H1 (cell line): ENCODE measurements around the gene TRPV2. TPM values are rescaled to one million over a fixed set of nuclear protein-coding genes. Genes with fewer than 3 reads are reported as not detected.
"Not testable (repeated sequence)": the region's sequence is repeated elsewhere in the genome, so short reads cannot be mapped to it uniquely, and the experiment has no call there.

ENCODE experiments used
- CTCF ChIA-PET: fragments of 300-600 bp; sonication (Branson Sonifier 250); formaldehyde crosslinking; loops from one replicate; lab custom pipeline; 2021; ENCODE audit not compliant: partially characterized antibody; lab: Charles Lee
- POLR2A ChIA-PET: fragments of 300-600 bp; sonication (Branson Sonifier 250); formaldehyde crosslinking; loops from one replicate; lab custom pipeline; 2021; ENCODE audit warnings: inconsistent platforms; ENCODE audit not compliant: partially characterized antibody; lab: Charles Lee
- DNase-seq, 2 experiments: peaks; one replicate each; pipeline versions ENCODE4 v3.0.0 to v3.0.0-alpha.2; 2010 to 2022; ENCODE audit warnings: low spot score in 2 of 2, low read depth in 1 of 2, mixed read lengths in 1 of 2
- FAIRE-seq: peaks from 2 replicates; lab custom pipeline; 2011; peaks lifted over from hg19 to GRCh38; lab: Jason Lieb, UNC
- H2AFZ ChIP-seq: 2 replicates; pipeline ENCODE4 v1.8.1; 2012; ENCODE audit warnings: low read length, inconsistent platforms
- H2AK5ac ChIP-seq: 2 replicates; pipeline ENCODE4 v1.6.1; 2013; ENCODE audit warnings: low read depth, low read length
- H2BK120ac ChIP-seq: replicated peaks from 2 replicates; pipeline ENCODE3; 2013; ENCODE audit warnings: low read depth, low read length, inconsistent platforms
- H2BK12ac ChIP-seq: 2 replicates; pipeline ENCODE4 v1.6.1; 2013; ENCODE audit warnings: low read depth, low read length
- H2BK15ac ChIP-seq: 2 replicates; pipeline ENCODE4 v1.6.1; 2013; ENCODE audit warnings: low read length
- H2BK20ac ChIP-seq: 2 replicates; pipeline ENCODE4 v1.6.1; 2013; ENCODE audit warnings: low read length
- H2BK5ac ChIP-seq: 2 replicates; pipeline ENCODE4 v1.6.1; 2013; ENCODE audit warnings: low read depth, low read length
- H3K14ac ChIP-seq: 2 replicates; pipeline ENCODE4 v1.6.1; 2013; ENCODE audit warnings: inconsistent platforms; ENCODE audit not compliant: insufficient read length
- H3K18ac ChIP-seq: 2 replicates; pipeline ENCODE4 v1.6.1; 2013; ENCODE audit warnings: low read length; ENCODE audit errors: extremely low read depth
- H3K23ac ChIP-seq: 2 replicates; pipeline ENCODE4 v1.6.1; 2013; ENCODE audit warnings: inconsistent platforms; ENCODE audit not compliant: insufficient read length
- H3K23me2 ChIP-seq: 2 replicates; pipeline ENCODE4 v1.6.1; 2013; ENCODE audit warnings: low read depth, low read length
- H3K27ac ChIP-seq: 2 replicates; pipeline ENCODE4 v1.6.1; 2011; ENCODE audit warnings: low read depth, low read length, inconsistent platforms
- H3K27me3 ChIP-seq, 4 experiments: replicated peaks in 1 of 4; 1 replicate in 1 of 4; 2 replicates in 3 of 4; pipeline versions ENCODE4 v1.6.1 to v1.8.1; 2011 to 2013; ENCODE audit warnings: low read length in 3 of 4, mild to moderate bottlenecking in 3 of 4, inconsistent platforms in 2 of 4, mixed read lengths in 2 of 4, moderate library complexity in 1 of 4; ENCODE audit not compliant: control insufficient read depth in 3 of 4, insufficient read depth in 3 of 4; ENCODE audit errors: extremely low read depth in 1 of 4
- H3K36me3 ChIP-seq, 4 experiments: 2 replicates each; pipeline versions ENCODE4 v1.6.1 to v1.8.1; 2011 to 2013; ENCODE audit warnings: mild to moderate bottlenecking in 4 of 4, low read length in 3 of 4, moderate library complexity in 2 of 4, control low read depth in 1 of 4, inconsistent platforms in 1 of 4; ENCODE audit not compliant: insufficient read depth in 4 of 4, control insufficient read depth in 2 of 4
- H3K4ac ChIP-seq: replicated peaks from 2 replicates; pipeline ENCODE3; 2013; ENCODE audit warnings: low read length, low read depth, mixed read lengths, inconsistent platforms; ENCODE audit not compliant: insufficient read length
- H3K4me1 ChIP-seq, 4 experiments: replicated peaks in 1 of 4; 1 replicate in 1 of 4; 2 replicates in 3 of 4; pipeline versions ENCODE4 v1.6.1 to v1.8.1; 2011 to 2013; ENCODE audit warnings: low read length in 3 of 4, inconsistent platforms in 2 of 4, mixed read lengths in 1 of 4; ENCODE audit not compliant: insufficient read depth in 4 of 4, control insufficient read depth in 3 of 4
- H3K4me2 ChIP-seq, 2 experiments: 2 replicates each; pipeline versions ENCODE4 v1.6.1 to v1.8.1; 2011 to 2013; ENCODE audit warnings: low read depth in 2 of 2, low read length in 2 of 2, control low read depth in 1 of 2, inconsistent platforms in 1 of 2, mild to moderate bottlenecking in 1 of 2; ENCODE audit not compliant: insufficient read depth in 1 of 2
- H3K4me3 ChIP-seq, 4 experiments: fragments of 200-600, 300-600 bp in 1 of 4; sonication (generic), shearing (Covaris generic), sonication (Bioruptor Twin) in 1 of 4; 2 replicates each; pipeline versions ENCODE4 v1.5.1 to v1.8.1; 2011 to 2016; ENCODE audit warnings: low read length in 4 of 4, low read depth in 3 of 4, control low read depth in 2 of 4, inconsistent platforms in 2 of 4, mild to moderate bottlenecking in 2 of 4, mixed read lengths in 1 of 4, moderate library complexity in 1 of 4; ENCODE audit not compliant: insufficient read depth in 2 of 4; ENCODE audit errors: extremely low read depth in 1 of 4
- H3K56ac ChIP-seq: replicated peaks from 2 replicates; pipeline ENCODE3; 2013; ENCODE audit warnings: low read depth, mild to moderate bottlenecking, mixed read lengths, low read length, inconsistent platforms; ENCODE audit not compliant: insufficient read length
- H3K79me1 ChIP-seq: 2 replicates; pipeline ENCODE4 v1.6.1; 2013; ENCODE audit warnings: low read depth, low read length, control low read depth
- H3K79me2 ChIP-seq, 2 experiments: 2 replicates each; pipeline versions ENCODE4 v1.6.1 to v1.8.1; 2012 to 2013; ENCODE audit warnings: low read length in 2 of 2, mild to moderate bottlenecking in 2 of 2, inconsistent platforms in 1 of 2; ENCODE audit not compliant: insufficient read depth in 2 of 2, control insufficient read depth in 1 of 2
- H3K9ac ChIP-seq, 4 experiments: replicated peaks in 1 of 4; 1 replicate in 1 of 4; 2 replicates in 3 of 4; pipeline versions ENCODE4 v1.6.1 to v1.8.1; 2011 to 2013; ENCODE audit warnings: low read depth in 3 of 4, low read length in 3 of 4, control low read depth in 2 of 4, mild to moderate bottlenecking in 2 of 4, moderate library complexity in 2 of 4, inconsistent platforms in 1 of 4; ENCODE audit errors: extremely low read depth in 1 of 4
- H3K9me3 ChIP-seq, 2 experiments: 2 replicates each; pipeline versions ENCODE4 v1.6.1 to v1.8.1; 2012 to 2013; ENCODE audit warnings: mild to moderate bottlenecking in 2 of 2, moderate library complexity in 2 of 2, control low read depth in 1 of 2, inconsistent platforms in 1 of 2, low read depth in 1 of 2, low read length in 1 of 2, mixed read lengths in 1 of 2; ENCODE audit not compliant: insufficient read depth in 2 of 2
- H4K20me1 ChIP-seq, 2 experiments: replicated peaks in 1 of 2; 2 replicates each; pipeline versions ENCODE3 to v1.8.1; 2011 to 2013; ENCODE audit warnings: inconsistent platforms in 2 of 2, low read length in 2 of 2, mild to moderate bottlenecking in 1 of 2; ENCODE audit not compliant: insufficient read depth in 2 of 2, control insufficient read depth in 1 of 2
- H4K5ac ChIP-seq: 2 replicates; pipeline ENCODE4 v1.6.1; 2013; ENCODE audit warnings: low read length, low read depth, mixed read lengths, inconsistent platforms; ENCODE audit not compliant: insufficient read length
- H4K8ac ChIP-seq: 2 replicates; pipeline ENCODE4 v1.8.0; 2013; ENCODE audit warnings: mild to moderate bottlenecking, moderate library complexity, low read length, inconsistent platforms; ENCODE audit not compliant: insufficient read depth; ENCODE audit errors: extremely low read depth
- H4K91ac ChIP-seq: replicated peaks from 2 replicates; pipeline ENCODE3; 2013; ENCODE audit warnings: low read length, mixed read lengths, inconsistent platforms; ENCODE audit not compliant: insufficient read length
- WGBS, 2 experiments: shearing (Covaris generic) in 1 of 2; methylation state at CpG; one replicate each; pipeline versions ENCODE4 v1.1.6 to v1.1.7; 2013 to 2015; ENCODE audit warnings: low lambda C conversion rate in 2 of 2, mixed read lengths in 2 of 2, inconsistent platforms in 1 of 2, low coverage in 1 of 2, missing lambda C conversion rate in 1 of 2; ENCODE audit not compliant: insufficient replicate concordance in 2 of 2, insufficient coverage in 1 of 2, insufficient read length in 1 of 2; ENCODE audit errors: extremely low coverage in 1 of 2, missing lambda C conversion rate in 1 of 2; 5-methylcytosine and 5-hydroxymethylcytosine counted together
- polyA plus RNA-seq, 7 experiments: library from polyadenylated mRNA; depleted of rRNA in 3 of 7; stranded (reverse) in 5 of 7; unstranded in 2 of 7; fragments of >200 nt in 5 of 7; fragments of 200-250 nt in 2 of 7; gene quantifications; 1 replicate in 5 of 7; 2 replicates in 1 of 7; 4 replicates in 1 of 7; pipeline versions ENCODE4 v1.2.1 to v1.2.3, GENCODE V29; 2011 to 2013; ENCODE audit warnings: missing spikeins in 2 of 7, mixed read lengths in 2 of 7
- total RNA-seq: library from RNA; stranded (reverse); fragmentation: NEBNext Ultra II Directional; extraction: Animal tissue kit (Norgen Biotek cat#: 25700); gene quantifications from 2 replicates; pipeline ENCODE4 v1.2.1, GENCODE V29; 2021

The TRPV2 gene
- total and polyA plus RNA-seq, 2 of the 8 experiments (the other 6 are each of a cell fraction or from before 2014, with no cell fraction given) = 1.7 to 2.1 TPM

DNA sequence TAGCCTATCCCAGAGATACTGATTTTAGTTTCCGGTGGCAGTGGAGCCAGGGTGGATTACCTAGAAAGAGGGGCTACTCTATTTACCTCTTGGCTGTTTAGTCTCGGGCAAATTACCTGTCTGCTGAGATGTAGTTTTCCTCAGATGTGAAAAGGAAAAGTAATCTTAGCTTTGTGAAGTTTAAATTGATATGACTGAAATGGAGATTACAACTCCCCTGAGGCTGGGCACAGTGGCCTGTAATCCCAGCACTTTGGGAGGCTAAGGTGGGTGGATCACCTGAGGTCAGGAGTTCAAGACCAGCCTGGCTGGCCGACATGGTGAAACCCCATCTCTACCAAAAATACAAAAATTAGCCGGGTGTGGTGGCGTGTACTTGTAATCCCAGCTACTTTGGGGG is 25.0 kb downstream of the TRPV2 start:
- not testable (repeated sequence) for H3K23ac ChIP-seq, H2BK12ac ChIP-seq, H4K5ac ChIP-seq, H4K8ac ChIP-seq, H3K9me3 ChIP-seq, H2AFZ ChIP-seq, H4K91ac ChIP-seq, H3K4ac ChIP-seq, H3K79me1 ChIP-seq, H2BK20ac ChIP-seq, H3K56ac ChIP-seq, H2BK15ac ChIP-seq, FAIRE-seq, H2BK120ac ChIP-seq, H2AK5ac ChIP-seq, H3K14ac ChIP-seq, H3K27me3 ChIP-seq, H3K27ac ChIP-seq, H3K18ac ChIP-seq, DNase-seq
- Histone ChIP-seq H3K23me2 (peaks cover 14% of the 10 kb centered on the region), H3K4me1 (peaks cover 2 to 21% (median 11%) of the 10 kb centered on the region in 4 experiments), H3K9ac (peak overlapping the region; percentile 88 to 99 (median 89)), H3K79me2 (peaks cover 3 to 17% of the 10 kb centered on the region in 2 experiments; a peak in 2 of 4 replicates), H2BK5ac (peak overlapping the region; percentile 16; the same call in 1 of the 2 replicates), H3K4me3 (peak overlapping the region; percentile 93 to 98 (median 96)), H3K36me3 (peaks cover 18 to 55% (median 38%) of the 10 kb centered on the region in 4 experiments), H4K20me1 (peaks cover 0 to 23% of the 10 kb centered on the region in 2 experiments), H3K4me2 (peak overlapping the region; percentile 92 to 93)
- ChIA-PET POLR2A (interaction anchor here (0.9 to 9.3 kb wide), 15 partner anchors 9 to 127 kb away, joined by 3 to 204 read pairs (median 5); partner anchors contain the start of genes CENPV, LRRC75A, TRPV2 and UBB), CTCF (interaction anchor here (0.6 to 36.9 kb wide), 7 partner anchors 12 to 81 kb away, joined by 3 to 941 read pairs (median 3); partner anchors contain the start of gene TRPV2)
- WGBS, 2 experiments = 82% methylated on average over 5 of the region's 5 CpGs; no CpG with 5 or more reads in 1 of the 2 experiments
